Left ventricle myocardium inferior (tissue), 1 donor: Measurements from ENCODE around the gene ARHGAP32. TPM values are rescaled to one million over a fixed set of nuclear protein-coding genes. Genes with fewer than 3 reads are reported as not detected.
"Not testable (repeated sequence)": the region's sequence is repeated elsewhere in the genome, so short reads cannot be mapped to it uniquely, and the experiment has no call there.

Source experiments
- DNase-seq: peaks from one replicate; pipeline ENCODE4 v3.0.0-alpha.2; 2020
- H3K27ac ChIP-seq: fragments of 200-600 bp; replicated peaks from 2 replicates; pipeline ENCODE4 v1.8.0; 2021
- H3K27me3 ChIP-seq: fragments of 200-600 bp; 2 replicates; pipeline ENCODE4 v1.8.0; 2021; ENCODE audit warnings: low read depth
- H3K36me3 ChIP-seq: fragments of 200-600 bp; 2 replicates; pipeline ENCODE4 v1.8.0; 2021
- H3K4me1 ChIP-seq: fragments of 200-600 bp; 2 replicates; pipeline ENCODE4 v1.8.0; 2021
- H3K4me3 ChIP-seq: fragments of 200-600 bp; 2 replicates; pipeline ENCODE4 v1.8.0; 2021; ENCODE audit warnings: mild to moderate bottlenecking, moderate library complexity
- H3K9me3 ChIP-seq: fragments of 200-600 bp; replicated peaks from 2 replicates; pipeline ENCODE4 v1.8.0; 2021
- CTCF ChIP-seq: fragments of 200-600 bp; IDR thresholded peaks from 2 replicates; pipeline ENCODE4 v1.8.0; 2021; ENCODE audit warnings: antibody characterized with exemption, mild to moderate bottlenecking, borderline replicate concordance
- intact Hi-C: fragments of 100-400 bp; cut with micrococcal nuclease; formaldehyde crosslinking; loops from one replicate; pipeline ENCODE4 v1.11.0; 2022
- total RNA-seq: library from RNA; stranded (reverse); fragmentation: NEBNext Ultra II Directional; extraction: Animal tissue kit (Norgen Biotek cat#: 25700); gene quantifications from one replicate; pipeline ENCODE4 v1.2.1, GENCODE V29; 2021
- donor health status: DM: no; HTN: yes; CAD: no; lungs with severe emphysema.

Gene ARHGAP32
- total RNA-seq, 1 donor from 2014 or later: 5.3 TPM

- intact Hi-C loops: no loop called here
- no peak overlapping the region for H3K4me3 ChIP-seq
- no peaks in the 10 kb centered on the region for H3K27me3 ChIP-seq
- H3K27ac ChIP-seq: no peak overlapping the region
- no peaks in the 10 kb centered on the region for H3K9me3 ChIP-seq
- TF ChIP-seq CTCF: no peak
- no peaks in the 10 kb centered on the region for H3K36me3 ChIP-seq
- H3K4me1 ChIP-seq: no peaks in the 10 kb centered on the region
- DNase-seq: no peak
Observed at GRCh38 chr11:129141748-129142523, 50.2 kb downstream of the ARHGAP32 start.

GRCh38 chr11:129131316-129131715, 60.8 kb downstream of the ARHGAP32 start:
- Histone ChIP-seq H3K27ac (no peak overlapping the region), H3K4me1 (no peaks in the 10 kb centered on the region), H3K36me3 (no peaks in the 10 kb centered on the region), H3K27me3 (no peaks in the 10 kb centered on the region), H3K9me3 (no peaks in the 10 kb centered on the region), H3K4me3 (no peak overlapping the region)
- no peak for TF ChIP-seq CTCF
- DNase-seq: no peak
- intact Hi-C loops: no loop called here

GRCh38 chr11:129128881-129129620, 63.1 kb downstream of the ARHGAP32 start:
- H3K36me3 ChIP-seq, H3K27ac ChIP-seq, H3K9me3 ChIP-seq, H3K4me3 ChIP-seq, intact Hi-C loops, DNase-seq, H3K4me1 ChIP-seq, H3K27me3 ChIP-seq: not testable (repeated sequence)

GRCh38 chr11:129119036-129119435, 73.1 kb downstream of the ARHGAP32 start:
- no peak overlapping the region for H3K4me3 ChIP-seq
- intact Hi-C loops: no loop called here
- DNase-seq: no peak
- H3K4me1 ChIP-seq: no peaks in the 10 kb centered on the region
- H3K27me3 ChIP-seq: no peaks in the 10 kb centered on the region
- H3K9me3 ChIP-seq: no peaks in the 10 kb centered on the region
- H3K36me3 ChIP-seq: no peaks in the 10 kb centered on the region
- H3K27ac ChIP-seq: no peak overlapping the region
- no peak for TF ChIP-seq CTCF

- TF ChIP-seq CTCF: peak; percentile 92
- Histone ChIP-seq H3K9me3 (no peaks in the 10 kb centered on the region), H3K4me3 (no peak overlapping the region), H3K27ac (no peak overlapping the region), H3K27me3 (no peaks in the 10 kb centered on the region), H3K4me1 (no peaks in the 10 kb centered on the region), H3K36me3 (no peaks in the 10 kb centered on the region)
- intact Hi-C loops: loop anchor here (2.0 kb wide), 1 partner anchor 215 kb away; no protein-coding TSS in a partner anchor
- no peak for DNase-seq
Observed at GRCh38 chr11:129117595-129118350, 74.4 kb downstream of the ARHGAP32 start.
